Measurements from ENCODE around the gene ATG16L2.

- no peak for TF ChIP-seq POLR2A (IDR thresholded peaks at IDR 0.05; ENCODE audit: low read length)
- TF ChIP-seq GATA1 (IDR thresholded peaks at IDR 0.05; ENCODE audit: low read depth, low read length), result no peak
These were observed 12.2 kb downstream of the ATG16L2 start for GRCh38 chr11:72826191-72826941.

Data from erythroblast (primary cell).